ENCODE data around the gene SUPT5H.

SUPT5H gene

DNA sequence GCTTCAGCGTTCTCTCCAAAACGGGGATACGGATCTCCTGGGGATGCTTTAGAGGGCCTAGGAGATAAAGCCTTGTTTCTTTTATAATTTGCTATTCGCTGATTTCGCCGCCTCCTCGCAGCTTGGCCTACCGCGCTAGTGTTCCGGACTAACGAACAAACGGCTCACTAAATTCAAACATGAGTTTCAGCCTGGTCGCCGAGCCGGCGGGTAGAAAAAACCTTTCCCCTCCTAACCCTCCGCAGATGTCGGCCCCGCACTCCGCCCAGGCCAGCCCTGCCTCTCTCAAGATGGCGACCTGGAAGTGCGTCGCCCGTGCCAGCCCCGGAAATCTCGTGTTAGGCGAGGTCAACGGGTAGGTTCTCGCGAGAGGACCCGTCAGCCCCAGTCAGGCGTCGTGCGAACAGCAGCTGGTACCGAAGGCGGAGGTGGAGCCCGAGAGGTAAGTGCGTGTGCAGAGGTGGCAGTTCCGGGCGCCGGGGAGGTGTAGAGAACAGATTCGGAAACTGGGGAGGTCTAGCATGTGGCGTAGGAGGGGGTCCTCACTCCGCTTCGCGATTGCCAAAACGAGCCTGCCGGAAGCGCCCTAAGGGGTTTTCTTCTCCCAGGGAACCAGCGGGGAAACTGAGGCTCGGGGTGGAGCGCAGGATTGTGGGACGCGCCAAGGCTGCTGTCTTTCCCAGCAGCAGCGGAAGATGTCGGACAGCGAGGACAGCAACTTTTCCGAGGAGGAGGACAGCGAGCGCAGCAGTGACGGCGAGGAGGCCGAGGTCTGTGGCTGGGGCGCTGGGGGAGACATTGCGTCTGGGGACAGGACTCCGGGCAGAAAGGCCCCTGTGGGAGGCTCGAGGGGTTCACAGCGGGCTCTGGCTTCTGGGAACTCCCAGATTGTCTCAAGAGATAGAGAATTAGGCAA lies at the start of gene SUPT5H:
Gene SUPT5H, plus strand, starts transcription at position 387 of the 916 bp plus-strand sequence. Its CDS starts 309 bp downstream, at position 696.
- H3K4me2 ChIP-seq (ENCODE audit: insufficient read depth, low read length), result peak within 1 kb of the TSS; percentile 67
- H4K20me1 ChIP-seq (ENCODE audit: insufficient read depth, low read length), result peaks cover 19% of the 10 kb centered on the region
- DNase-seq (peak; percentile 97), ATAC-seq (ENCODE audit: insufficient read depth, low read depth) (peak; percentile 99)
- H3K36me3 ChIP-seq (ENCODE audit: insufficient read depth, low read length), result peaks cover 24% of the 10 kb centered on the region
- peak within 1 kb of the TSS; percentile 88 for H2AFZ ChIP-seq (ENCODE audit: low read depth, low read length)
- peak within 1 kb of the TSS; percentile 84 to 93 for H3K4me3 ChIP-seq (ENCODE audit: low read depth in 1 of 2, low read length in 2 of 2)
- H3K27me3 ChIP-seq (ENCODE audit: insufficient read depth, low read length, poor library complexity), result no peaks in the 10 kb centered on the region
- peaks cover 62% of the 10 kb centered on the region for H3K79me2 ChIP-seq (ENCODE audit: insufficient read depth, low read length)
- no peaks in the 10 kb centered on the region for H3K9me3 ChIP-seq (ENCODE audit: insufficient read depth, low read length, severe bottlenecking)
- TF ChIP-seq, protein P1, sequence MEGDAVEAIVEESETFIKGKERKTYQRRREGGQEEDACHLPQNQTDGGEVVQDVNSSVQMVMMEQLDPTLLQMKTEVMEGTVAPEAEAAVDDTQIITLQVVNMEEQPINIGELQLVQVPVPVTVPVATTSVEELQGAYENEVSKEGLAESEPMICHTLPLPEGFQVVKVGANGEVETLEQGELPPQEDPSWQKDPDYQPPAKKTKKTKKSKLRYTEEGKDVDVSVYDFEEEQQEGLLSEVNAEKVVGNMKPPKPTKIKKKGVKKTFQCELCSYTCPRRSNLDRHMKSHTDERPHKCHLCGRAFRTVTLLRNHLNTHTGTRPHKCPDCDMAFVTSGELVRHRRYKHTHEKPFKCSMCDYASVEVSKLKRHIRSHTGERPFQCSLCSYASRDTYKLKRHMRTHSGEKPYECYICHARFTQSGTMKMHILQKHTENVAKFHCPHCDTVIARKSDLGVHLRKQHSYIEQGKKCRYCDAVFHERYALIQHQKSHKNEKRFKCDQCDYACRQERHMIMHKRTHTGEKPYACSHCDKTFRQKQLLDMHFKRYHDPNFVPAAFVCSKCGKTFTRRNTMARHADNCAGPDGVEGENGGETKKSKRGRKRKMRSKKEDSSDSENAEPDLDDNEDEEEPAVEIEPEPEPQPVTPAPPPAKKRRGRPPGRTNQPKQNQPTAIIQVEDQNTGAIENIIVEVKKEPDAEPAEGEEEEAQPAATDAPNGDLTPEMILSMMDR (IDR thresholded peaks at IDR 0.05; ENCODE audit: borderline replicate concordance, extremely low read depth, low read length, poor library complexity, severe bottlenecking), result peak; percentile 7
- no peak for TF ChIP-seq EZH2 (IDR thresholded peaks at IDR 0.05; ENCODE audit: borderline replicate concordance, low read depth, low read length, severe bottlenecking)
- H3K4me1 ChIP-seq (ENCODE audit: insufficient read depth, low read length), result peaks cover 47% of the 10 kb centered on the region
- peak within 1 kb of the TSS; percentile 83 for H3K9ac ChIP-seq (ENCODE audit: low read depth, low read length)
- H3K27ac ChIP-seq (ENCODE audit: low read length), result peak within 1 kb of the TSS; percentile 95

DNA sequence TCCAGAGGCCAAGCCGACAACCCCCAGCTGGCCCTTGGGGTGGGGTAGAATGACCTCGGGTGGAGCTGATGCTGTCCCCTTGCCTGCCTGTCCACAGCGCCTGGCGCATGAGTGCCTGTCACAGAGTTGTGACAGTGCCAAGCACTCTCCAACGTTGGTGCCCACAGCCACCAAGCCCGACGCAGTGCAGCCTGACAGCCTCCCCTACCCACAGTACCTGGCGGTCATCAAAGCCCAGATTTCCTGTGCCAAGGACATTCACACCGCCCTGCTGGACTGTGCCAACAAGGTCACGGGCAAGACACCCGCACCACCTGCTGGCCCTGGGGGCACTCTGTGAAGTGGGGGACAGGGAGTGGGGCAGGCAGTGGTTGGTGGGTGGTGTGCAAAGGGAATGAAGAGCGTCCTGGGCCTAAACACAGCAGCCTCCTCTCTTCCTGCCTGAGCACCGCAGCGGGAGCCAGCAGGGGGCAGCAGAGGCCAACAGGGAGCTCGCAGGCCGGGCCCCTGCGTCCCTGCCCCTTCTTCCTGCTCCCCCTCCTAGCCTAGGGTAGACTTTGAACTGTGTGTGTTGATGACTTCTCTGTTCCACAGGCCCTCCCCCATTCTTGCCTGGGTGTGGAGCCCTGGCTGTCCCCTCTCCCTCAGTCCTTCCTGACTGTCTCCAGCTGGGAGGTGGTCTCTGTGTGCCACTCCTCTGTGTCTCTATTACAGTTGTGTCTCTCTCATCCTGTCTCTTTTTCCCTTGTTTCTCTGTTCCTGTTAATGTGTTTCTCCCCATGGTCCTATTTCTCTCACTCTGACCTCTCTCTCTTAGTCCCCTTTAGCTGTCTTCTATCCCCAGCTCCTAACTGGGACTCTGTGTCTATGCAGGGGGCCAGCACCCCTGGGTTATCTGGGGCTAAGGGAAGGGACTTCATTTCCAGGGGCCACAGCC lies 47.8 kb upstream of the SUPT5H start:
- Histone ChIP-seq H3K4me2 (ENCODE audit: insufficient read depth, low read length) (peak overlapping the region; percentile 37), H3K79me2 (ENCODE audit: insufficient read depth, low read length) (peaks cover 14% of the 10 kb centered on the region), H2AFZ (ENCODE audit: low read depth, low read length) (no peak overlapping the region), H3K9me3 (ENCODE audit: insufficient read depth, low read length, severe bottlenecking) (no peaks in the 10 kb centered on the region), H3K4me3 (ENCODE audit: low read depth in 1 of 2, low read length in 2 of 2) (peak overlapping the region in 1 of 2 experiments; percentile 4; a peak in 1 of 4 replicates), H4K20me1 (ENCODE audit: insufficient read depth, low read length) (0 out of 2 replicates have a peak, but pooled peaks cover 8% of the 10 kb centered on the region), H3K4me1 (ENCODE audit: insufficient read depth, low read length) (peaks cover 40% of the 10 kb centered on the region), H3K27me3 (ENCODE audit: insufficient read depth, low read length, poor library complexity) (no peaks in the 10 kb centered on the region), H3K36me3 (ENCODE audit: insufficient read depth, low read length) (peaks cover 31% of the 10 kb centered on the region), H3K27ac (ENCODE audit: low read length) (peak overlapping the region; percentile 64), H3K9ac (ENCODE audit: low read depth, low read length) (peak overlapping the region; percentile 35; the same call in 1 of the 2 replicates)
- DNase-seq (peak; percentile 93), ATAC-seq (ENCODE audit: insufficient read depth, low read depth) (peak; percentile 96)
- TF ChIP-seq, protein P1 (IDR thresholded peaks at IDR 0.05; ENCODE audit: borderline replicate concordance, extremely low read depth, low read length, poor library complexity, severe bottlenecking), result peak; percentile 99
- no peak for TF ChIP-seq EZH2 (IDR thresholded peaks at IDR 0.05; ENCODE audit: borderline replicate concordance, low read depth, low read length, severe bottlenecking)

DNA sequence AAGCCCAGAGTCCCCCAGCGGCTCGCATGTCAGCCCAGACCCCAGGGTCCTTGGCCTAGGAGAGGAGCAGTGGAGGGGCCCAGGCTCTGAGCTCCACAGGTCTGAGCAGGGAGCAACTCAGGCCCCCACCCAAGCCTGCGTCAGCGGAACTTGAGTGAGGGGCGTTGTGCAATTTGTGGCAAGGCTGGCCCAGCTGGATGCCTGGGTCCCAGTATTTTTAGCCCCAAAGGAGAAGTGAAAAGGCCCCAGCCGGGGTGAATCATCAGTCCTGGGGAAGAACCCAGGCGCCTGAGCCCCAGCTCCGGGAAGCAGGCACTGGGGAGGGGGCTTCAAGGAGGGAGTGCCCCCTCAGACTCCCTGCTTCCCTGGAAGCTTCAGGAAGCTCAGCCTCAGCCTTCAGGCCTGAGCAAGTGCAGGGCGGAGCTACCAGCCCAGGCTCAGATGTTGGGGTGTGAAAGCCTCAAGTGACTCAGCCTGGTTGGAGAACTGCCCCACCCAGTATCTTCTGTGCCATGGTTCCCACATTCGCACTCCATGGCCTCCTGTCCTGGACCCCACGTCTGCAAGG lies 47.0 kb upstream of the SUPT5H start:
- H3K4me3 ChIP-seq (ENCODE audit: low read depth in 1 of 2, low read length in 2 of 2), result no peak overlapping the region
- H3K9me3 ChIP-seq (ENCODE audit: insufficient read depth, low read length, severe bottlenecking), result no peaks in the 10 kb centered on the region
- H4K20me1 ChIP-seq (ENCODE audit: insufficient read depth, low read length), result 0 out of 2 replicates have a peak, but pooled peaks cover 8% of the 10 kb centered on the region
- H3K4me1 ChIP-seq (ENCODE audit: insufficient read depth, low read length), result peaks cover 40% of the 10 kb centered on the region
- peak overlapping the region; percentile 64 for H3K27ac ChIP-seq (ENCODE audit: low read length)
- peaks cover 9% of the 10 kb centered on the region for H3K79me2 ChIP-seq (ENCODE audit: insufficient read depth, low read length)
- peak overlapping the region; percentile 35; the same call in 1 of the 2 replicates for H3K9ac ChIP-seq (ENCODE audit: low read depth, low read length)
- H3K36me3 ChIP-seq (ENCODE audit: insufficient read depth, low read length), result peaks cover 28% of the 10 kb centered on the region
- H3K27me3 ChIP-seq (ENCODE audit: insufficient read depth, low read length, poor library complexity), result no peaks in the 10 kb centered on the region
- peak overlapping the region; percentile 37 for H3K4me2 ChIP-seq (ENCODE audit: insufficient read depth, low read length)
- DNase-seq (no peak), ATAC-seq (ENCODE audit: insufficient read depth, low read depth) (no peak)
- no peak overlapping the region for H2AFZ ChIP-seq (ENCODE audit: low read depth, low read length)
- TF ChIP-seq, protein P1 (IDR thresholded peaks at IDR 0.05; ENCODE audit: borderline replicate concordance, extremely low read depth, low read length, poor library complexity, severe bottlenecking), result no peak
- TF ChIP-seq EZH2 (IDR thresholded peaks at IDR 0.05; ENCODE audit: borderline replicate concordance, low read depth, low read length, severe bottlenecking), result no peak
